Measurements from ENCODE around the gene METAP1.
"Not testable (repeated sequence)": the region's sequence is repeated elsewhere in the genome, so short reads cannot be mapped to it uniquely, and the experiment has no call there.

Gene METAP1

GRCh38 chr4:99076292-99076976 lies 80.9 kb downstream of the METAP1 start:
- Histone ChIP-seq H3K4me1 (ENCODE audit: control insufficient read depth, insufficient read depth, low read length) (no peaks in the 10 kb centered on the region), H3K4me3 (ENCODE audit: low read length) (no peak overlapping the region), H3K36me3 (ENCODE audit: control insufficient read depth, insufficient read depth, low read length) (peaks cover 30% of the 10 kb centered on the region; the same call in 1 of the 2 replicates), H3K27ac (ENCODE audit: low read length) (no peak overlapping the region), H3K9me3 (ENCODE audit: control insufficient read depth, insufficient read depth, low read length) (no peaks in the 10 kb centered on the region), H3K27me3 (ENCODE audit: control insufficient read depth, insufficient read depth, low read length) (no peaks in the 10 kb centered on the region)
- WGBS (ENCODE audit: insufficient coverage, insufficient read length) = no CpG with 5 or more reads among the region's 5 CpGs
- no peak for DNase-seq (ENCODE audit: low read depth, low spot score)

DNA sequence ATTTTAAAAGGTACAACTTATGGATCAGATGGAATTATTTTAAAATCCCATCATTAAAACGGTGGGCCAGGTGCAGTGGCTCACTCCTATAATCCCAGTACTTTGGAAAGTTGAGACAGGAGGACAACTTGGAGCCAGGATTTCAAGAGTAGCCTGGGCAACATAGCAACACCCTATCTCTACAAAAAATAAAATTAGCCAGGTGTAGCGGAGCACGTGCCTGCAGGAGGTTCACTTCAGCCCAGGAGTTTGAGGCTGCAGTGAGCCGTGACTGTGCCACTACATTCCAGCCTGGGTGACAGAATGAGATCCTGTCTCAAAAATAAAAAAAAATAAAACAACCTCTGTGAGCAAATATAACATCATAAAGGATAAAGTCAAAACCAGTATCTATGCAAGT lies 81.7 kb downstream of the METAP1 start:
- DNase-seq (ENCODE audit: low read depth, low spot score) = no peak
- WGBS (ENCODE audit: insufficient coverage, insufficient read length) = no CpG with 5 or more reads among the region's 4 CpGs
- Histone ChIP-seq H3K36me3 (ENCODE audit: control insufficient read depth, insufficient read depth, low read length) (peaks cover 26% of the 10 kb centered on the region; the same call in 1 of the 2 replicates), H3K4me3 (ENCODE audit: low read length) (no peak overlapping the region), H3K27me3 (ENCODE audit: control insufficient read depth, insufficient read depth, low read length) (no peaks in the 10 kb centered on the region), H3K4me1 (ENCODE audit: control insufficient read depth, insufficient read depth, low read length) (no peaks in the 10 kb centered on the region), H3K27ac (ENCODE audit: low read length) (no peak overlapping the region), H3K9me3 (ENCODE audit: control insufficient read depth, insufficient read depth, low read length) (no peaks in the 10 kb centered on the region)

DNA sequence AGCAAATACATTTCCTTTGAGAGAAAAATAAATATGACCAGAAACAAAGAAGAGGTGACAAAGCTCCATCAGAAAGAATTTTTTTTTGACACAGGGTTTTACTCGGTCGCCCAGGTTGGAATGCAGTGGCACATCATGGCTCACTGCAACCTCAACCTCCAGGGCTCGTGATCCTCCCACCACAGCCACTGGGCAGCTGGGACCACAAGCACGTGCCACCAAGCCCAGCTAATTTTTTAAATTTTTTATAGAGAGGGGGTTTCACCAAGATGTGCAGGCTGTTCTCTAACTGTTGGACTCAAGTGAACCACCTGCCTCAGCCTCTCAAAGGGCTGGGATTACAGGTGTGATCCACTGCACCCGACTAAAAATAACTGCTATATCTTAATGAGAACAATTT lies 82.8 kb downstream of the METAP1 start:
- no peaks in the 10 kb centered on the region for H3K4me1 ChIP-seq (ENCODE audit: control insufficient read depth, insufficient read depth, low read length)
- no peaks in the 10 kb centered on the region for H3K9me3 ChIP-seq (ENCODE audit: control insufficient read depth, insufficient read depth, low read length)
- WGBS (ENCODE audit: insufficient coverage, insufficient read length) = no CpG with 5 or more reads among the region's 5 CpGs
- H3K36me3 ChIP-seq (ENCODE audit: control insufficient read depth, insufficient read depth, low read length) = peaks cover 30% of the 10 kb centered on the region; the same call in 1 of the 2 replicates
- no peak overlapping the region for H3K4me3 ChIP-seq (ENCODE audit: low read length)
- no peak for DNase-seq (ENCODE audit: low read depth, low spot score)
- H3K27ac ChIP-seq (ENCODE audit: low read length) = no peak overlapping the region
- no peaks in the 10 kb centered on the region for H3K27me3 ChIP-seq (ENCODE audit: control insufficient read depth, insufficient read depth, low read length)

DNA sequence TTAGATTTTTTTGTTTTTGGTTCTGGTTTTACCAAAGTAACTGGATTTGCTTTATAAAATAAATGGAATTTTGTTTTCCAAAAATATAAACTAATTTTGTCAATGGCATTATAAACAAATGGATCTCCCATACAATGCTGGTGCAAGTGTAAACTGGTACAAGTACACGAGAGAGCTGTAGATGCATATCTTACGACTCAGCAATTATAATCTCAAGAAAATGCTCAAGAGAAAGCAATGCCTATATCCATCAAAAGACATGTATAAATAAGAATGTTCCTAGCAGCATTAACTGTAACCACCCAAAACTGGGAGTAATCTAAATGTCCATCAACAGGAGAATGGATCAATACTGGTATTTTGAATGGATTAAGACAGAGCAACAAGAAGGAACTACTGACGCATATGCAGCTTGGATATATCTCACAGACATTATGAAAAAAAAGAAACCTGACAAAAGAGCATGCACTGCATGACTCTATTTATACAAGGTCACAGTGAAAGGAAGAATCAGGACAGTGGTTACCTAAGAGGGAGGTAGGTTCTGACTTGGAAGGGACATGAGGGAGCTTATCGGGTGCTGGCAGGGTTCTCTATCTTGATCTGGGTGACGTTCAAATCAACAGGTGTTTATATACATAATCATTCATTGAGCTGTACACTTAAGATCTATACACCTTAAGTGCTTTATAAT lies 83.6 kb downstream of the METAP1 start:
- no peak for DNase-seq (ENCODE audit: low read depth, low spot score)
- Histone ChIP-seq H3K4me1 (ENCODE audit: control insufficient read depth, insufficient read depth, low read length) (no peaks in the 10 kb centered on the region), H3K27me3 (ENCODE audit: control insufficient read depth, insufficient read depth, low read length) (no peaks in the 10 kb centered on the region), H3K36me3 (ENCODE audit: control insufficient read depth, insufficient read depth, low read length) (peaks cover 30% of the 10 kb centered on the region; the same call in 1 of the 2 replicates), H3K27ac (ENCODE audit: low read length) (no peak overlapping the region), H3K4me3 (ENCODE audit: low read length) (no peak overlapping the region), H3K9me3 (ENCODE audit: control insufficient read depth, insufficient read depth, low read length) (no peaks in the 10 kb centered on the region)
- no CpG with 5 or more reads among the region's 5 CpGs for WGBS (ENCODE audit: insufficient coverage, insufficient read length)

- no peaks in the 10 kb centered on the region for H3K4me1 ChIP-seq (ENCODE audit: control insufficient read depth, insufficient read depth, low read length)
- DNase-seq (ENCODE audit: low read depth, low spot score) = no peak
- H3K27me3 ChIP-seq (ENCODE audit: control insufficient read depth, insufficient read depth, low read length) = no peaks in the 10 kb centered on the region
- WGBS (ENCODE audit: insufficient coverage, insufficient read length) = no CpG with 5 or more reads among the region's 5 CpGs
- no peaks in the 10 kb centered on the region for H3K9me3 ChIP-seq (ENCODE audit: control insufficient read depth, insufficient read depth, low read length)
- no peak overlapping the region for H3K27ac ChIP-seq (ENCODE audit: low read length)
- no peak overlapping the region for H3K4me3 ChIP-seq (ENCODE audit: low read length)
- peaks cover 31% of the 10 kb centered on the region; the same call in 1 of the 2 replicates for H3K36me3 ChIP-seq (ENCODE audit: control insufficient read depth, insufficient read depth, low read length)
Measured at GRCh38 chr4:99079625-99080295, 84.2 kb downstream of the METAP1 start.

DNA sequence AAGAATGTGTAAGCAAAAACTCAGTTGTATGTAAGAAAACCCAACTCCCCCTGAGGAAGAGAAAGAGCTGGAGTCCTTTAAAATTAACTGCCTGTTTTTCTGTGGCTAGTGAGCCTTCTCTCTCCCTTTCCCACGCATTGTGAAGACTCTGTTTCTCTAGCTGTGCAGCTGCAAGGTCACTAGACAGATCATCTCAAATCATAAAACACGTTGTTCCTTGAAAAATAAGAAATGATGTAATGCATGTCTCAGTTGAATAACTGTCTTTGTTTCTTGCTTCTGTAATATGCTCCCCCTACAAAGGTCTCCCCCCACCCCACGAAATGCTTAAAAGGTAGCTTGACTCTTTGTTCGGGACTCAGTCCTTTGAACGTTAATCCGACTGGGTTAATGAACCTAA lies 85.3 kb downstream of the METAP1 start:
- WGBS (ENCODE audit: insufficient coverage, insufficient read length) = no CpG with 5 or more reads among the region's 6 CpGs
- DNase-seq (ENCODE audit: low read depth, low spot score) = not testable (repeated sequence)

DNA sequence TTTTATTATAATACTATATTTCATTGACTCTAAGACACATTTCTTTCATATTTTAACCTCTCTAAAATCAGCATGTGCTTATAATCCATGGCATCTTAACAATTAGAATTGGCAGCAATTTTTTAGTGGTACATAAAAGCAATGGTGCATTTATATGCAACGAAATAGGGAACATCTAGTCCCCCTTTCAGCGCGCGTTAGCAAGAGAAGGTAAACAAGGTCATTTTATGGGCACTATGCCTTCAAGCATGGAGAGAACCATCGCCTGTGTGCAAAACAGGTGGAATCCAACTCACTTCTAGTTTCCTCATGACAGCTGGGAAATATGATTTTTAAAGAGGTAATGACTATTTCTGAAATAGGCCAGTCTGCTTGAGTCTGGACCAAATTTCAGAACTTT lies 86.7 kb downstream of the METAP1 start:
- Histone ChIP-seq H3K27me3 (ENCODE audit: control insufficient read depth, insufficient read depth, low read length) (no peaks in the 10 kb centered on the region), H3K36me3 (ENCODE audit: control insufficient read depth, insufficient read depth, low read length) (peaks cover 21% of the 10 kb centered on the region; the same call in 1 of the 2 replicates), H3K9me3 (ENCODE audit: control insufficient read depth, insufficient read depth, low read length) (no peaks in the 10 kb centered on the region), H3K4me3 (ENCODE audit: low read length) (no peak overlapping the region), H3K27ac (ENCODE audit: low read length) (no peak overlapping the region), H3K4me1 (ENCODE audit: control insufficient read depth, insufficient read depth, low read length) (no peaks in the 10 kb centered on the region)
- DNase-seq (ENCODE audit: low read depth, low spot score) = no peak
- WGBS (ENCODE audit: insufficient coverage, insufficient read length) = no CpG with 5 or more reads among the region's 5 CpGs

More for the DNA sequence above, 85.3 kb downstream of the METAP1 start:
- H3K36me3 ChIP-seq (ENCODE audit: control insufficient read depth, insufficient read depth, low read length) = peaks cover 29% of the 10 kb centered on the region; the same call in 1 of the 2 replicates
- H3K4me1 ChIP-seq (ENCODE audit: control insufficient read depth, insufficient read depth, low read length); H3K27ac ChIP-seq (ENCODE audit: low read length); H3K27me3 ChIP-seq (ENCODE audit: control insufficient read depth, insufficient read depth, low read length); H3K4me3 ChIP-seq (ENCODE audit: low read length); H3K9me3 ChIP-seq (ENCODE audit: control insufficient read depth, insufficient read depth, low read length): not testable (repeated sequence)

GRCh38 chr4:99084595-99084994 lies 89.1 kb downstream of the METAP1 start:
- Histone ChIP-seq H3K4me3 (ENCODE audit: low read length) (no peak overlapping the region), H3K9me3 (ENCODE audit: control insufficient read depth, insufficient read depth, low read length) (no peaks in the 10 kb centered on the region), H3K27me3 (ENCODE audit: control insufficient read depth, insufficient read depth, low read length) (no peaks in the 10 kb centered on the region), H3K27ac (ENCODE audit: low read length) (no peak overlapping the region), H3K4me1 (ENCODE audit: control insufficient read depth, insufficient read depth, low read length) (no peaks in the 10 kb centered on the region), H3K36me3 (ENCODE audit: control insufficient read depth, insufficient read depth, low read length) (peaks cover 20% of the 10 kb centered on the region; the same call in 1 of the 2 replicates)
- no peak for DNase-seq (ENCODE audit: low read depth, low spot score)
- WGBS (ENCODE audit: insufficient coverage, insufficient read length) = no CpG with 5 or more reads among the region's 2 CpGs

DNA sequence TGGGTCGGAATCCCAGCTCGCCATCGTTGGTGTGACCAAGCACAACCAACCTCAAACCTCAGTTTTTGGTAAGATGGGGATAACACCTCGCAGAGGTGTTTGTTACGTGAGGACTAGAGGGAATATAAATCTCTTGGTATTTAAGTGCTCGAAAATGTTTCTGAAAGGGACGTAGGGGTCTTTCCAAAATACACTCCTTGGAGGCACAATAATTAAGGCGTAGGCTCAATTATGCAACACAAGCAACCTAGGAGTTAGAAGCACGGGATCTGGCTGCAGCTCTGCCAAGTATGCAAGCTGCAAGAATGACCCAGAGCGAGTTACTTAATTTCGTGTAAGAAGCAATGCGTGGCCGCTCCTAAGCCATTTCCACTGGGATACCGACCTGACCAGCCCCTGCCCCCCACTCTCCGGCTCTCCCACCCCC lies 92.5 kb downstream of the METAP1 start:
- no peak for DNase-seq (ENCODE audit: low read depth, low spot score)
- no peaks in the 10 kb centered on the region for H3K4me1 ChIP-seq (ENCODE audit: control insufficient read depth, insufficient read depth, low read length)
- no peaks in the 10 kb centered on the region for H3K9me3 ChIP-seq (ENCODE audit: control insufficient read depth, insufficient read depth, low read length)
- peak overlapping the region; percentile 100; the same call in 1 of the 2 replicates for H3K4me3 ChIP-seq (ENCODE audit: low read length)
- no peak overlapping the region for H3K27ac ChIP-seq (ENCODE audit: low read length)
- no peaks in the 10 kb centered on the region for H3K27me3 ChIP-seq (ENCODE audit: control insufficient read depth, insufficient read depth, low read length)
- no CpG with 5 or more reads among the region's 15 CpGs for WGBS (ENCODE audit: insufficient coverage, insufficient read length)
- peaks cover 6% of the 10 kb centered on the region; the same call in 1 of the 2 replicates for H3K36me3 ChIP-seq (ENCODE audit: control insufficient read depth, insufficient read depth, low read length)
